Measurements from ENCODE around the gene CRLF1.

DNA sequence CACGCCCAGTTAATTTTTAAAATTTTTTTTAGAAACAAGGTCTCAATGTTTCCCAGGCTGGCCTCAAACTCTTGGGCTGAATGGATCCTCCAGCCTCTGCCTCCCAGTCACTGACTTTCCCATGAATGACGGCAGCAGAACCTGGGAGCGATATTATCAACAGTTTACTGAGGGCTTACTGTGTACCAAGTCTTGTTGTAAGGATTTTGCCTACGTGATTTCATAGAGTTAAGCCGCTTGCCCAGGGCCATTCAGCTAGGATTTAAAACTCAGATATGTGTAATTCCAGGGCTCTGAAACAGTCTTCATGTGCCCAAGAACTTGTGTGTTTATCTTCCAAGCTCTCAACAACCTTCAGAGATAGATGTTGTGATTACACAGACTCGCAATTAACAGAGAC, 55.0 kb downstream of the CRLF1 start:
- TF ChIP-seq CTCF (IDR thresholded peaks at IDR 0.05; ENCODE audit: borderline replicate concordance, extremely low read depth, low read length, poor library complexity, severe bottlenecking) (no peak), EZH2 (IDR thresholded peaks at IDR 0.05; ENCODE audit: borderline replicate concordance, low read depth, low read length, severe bottlenecking) (no peak)
